ENCODE results near the gene BAMBI. TPM values are rescaled to one million over a fixed set of nuclear protein-coding genes. Genes with fewer than 3 reads are reported as not detected.

BAMBI gene
- polyA plus RNA-seq, 3 donors = 2.0 to 4.2 (median 2.3) TPM

- H3K27ac ChIP-seq (ENCODE audit: low read depth, low read length) = no peak overlapping the region
- 59 to 71% (median 71%) methylated on average over 11 of the region's 11 CpGs for WGBS, 3 donors
Measured at GRCh38 chr10:28721318-28721951, 44.1 kb downstream of the BAMBI start.

GRCh38 chr10:28722065-28722803, 44.9 kb downstream of the BAMBI start:
- 2 to 3% (median 2%) methylated on average over 46 of the region's 46 CpGs for WGBS, 3 donors
- no peak overlapping the region for H3K27ac ChIP-seq (ENCODE audit: low read depth, low read length)

GRCh38 chr10:28728366-28728765, 51.0 kb downstream of the BAMBI start:
- 86 to 95% (median 92%) methylated on average over 1 of the region's 1 CpG for WGBS, 3 donors
- H3K27ac ChIP-seq (ENCODE audit: low read depth, low read length) = no peak overlapping the region

DNA sequence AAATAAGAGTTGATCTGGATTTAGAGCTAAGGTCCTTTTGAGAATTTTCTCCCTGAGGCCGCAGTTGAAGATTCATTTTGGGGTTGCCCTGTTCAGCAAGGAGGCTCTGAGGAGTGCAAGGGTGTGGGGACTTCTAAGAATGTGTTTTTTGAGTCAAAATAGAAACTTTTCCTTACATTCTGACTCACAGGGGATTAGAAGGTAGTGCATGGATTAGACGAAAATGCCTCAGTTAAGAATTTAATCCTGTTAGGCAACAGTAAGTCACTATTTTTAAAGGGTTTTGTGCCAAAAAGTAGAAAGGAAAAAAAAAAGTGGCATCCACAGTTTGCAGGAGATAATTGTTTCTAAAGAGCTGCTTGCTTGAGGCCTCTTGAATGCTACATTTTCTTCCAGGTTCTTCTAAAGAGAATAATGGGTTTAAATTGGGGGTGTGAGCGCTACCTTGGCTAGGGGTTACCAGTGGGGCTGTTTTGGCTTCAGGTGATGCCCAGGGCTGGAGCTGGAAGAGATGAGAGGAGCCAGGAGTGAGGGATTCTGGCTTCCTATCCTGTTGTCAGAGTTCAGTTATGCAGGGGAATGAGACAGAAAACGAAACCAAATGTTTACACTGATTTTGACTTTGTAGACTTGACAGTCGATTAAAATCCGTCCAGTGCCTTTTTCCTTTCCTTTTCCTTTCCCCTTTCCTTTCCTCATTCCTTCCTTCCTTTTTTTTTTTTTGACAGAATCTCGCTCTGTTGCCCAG, 52.9 kb downstream of the BAMBI start:
- WGBS, 3 donors = 52 to 79% (median 54%) methylated on average over 7 of the region's 7 CpGs
- no peak overlapping the region for H3K27ac ChIP-seq (ENCODE audit: low read depth, low read length)

- no peak overlapping the region for H3K27ac ChIP-seq (ENCODE audit: low read depth, low read length)
- WGBS, 3 donors = 94 to 95% (median 95%) methylated on average over 8 of the region's 8 CpGs
Measured at GRCh38 chr10:28732091-28732490, 54.8 kb downstream of the BAMBI start.

Other genes with a start within 250 kb of the BAMBI start
- 10 to 100 TPM; 26.7 to 47.2 (median 39.8) TPM for gene WAC, start 144.4 kb upstream of the BAMBI start, polyA plus RNA-seq